HCT116 (cell line): ENCODE measurements around the gene DHX32. TPM values are rescaled to one million over a fixed set of nuclear protein-coding genes. Genes with fewer than 3 reads are reported as not detected.

Experiments
- ATAC-seq: fragments of 200-7000 bp; cut with Tn5 transposase; 2 replicates; pipeline ENCODE4 v1.9.1; 2020; ENCODE audit warnings: mild to moderate bottlenecking, moderate library complexity
- BruUV-seq: library from RNA; stranded (reverse); fragments of 400-500 nt; replicated peaks from 2 replicates; lab custom pipeline; 2021; lab: Mats Ljungman, UMichigan
- CTCF ChIA-PET: fragments of 300-600 bp; sonication (Branson Sonifier 250); formaldehyde crosslinking; loops from one replicate; lab custom pipeline; 2021; ENCODE audit warnings: antibody characterized with exemption; lab: Charles Lee
- POLR2A ChIA-PET: fragments of 300-600, 350-600 bp; sonication (Branson Sonifier 250); formaldehyde crosslinking; loops from one replicate; lab custom pipeline; 2021; ENCODE audit warnings: antibody characterized with exemption; lab: Charles Lee
- RAD21 ChIA-PET, 2 experiments: fragments of 300-600 bp; sonication (Branson Sonifier 250); formaldehyde crosslinking; loops; one replicate each; lab custom pipeline; 2023; ENCODE audit warnings: low total read pairs in 2 of 2; ENCODE audit not compliant: uncharacterized antibody in 2 of 2, unreplicated experiment in 2 of 2, low non-redundant PET in 1 of 2; lab: Charles Lee
- DNase-seq: peaks from one replicate; pipeline ENCODE4 v3.0.0-alpha.2; 2010; ENCODE audit warnings: low read depth, low spot score
- H2AFZ ChIP-seq: fragments of 200-600 bp; shearing (Covaris generic), sonication (generic); 2 replicates; pipeline ENCODE4 v1.6.1; 2017; ENCODE audit warnings: low read depth, mixed run types, mixed read lengths, antibody characterized with exemption, low read length; ENCODE audit not compliant: poor library complexity, severe bottlenecking
- H3K27ac ChIP-seq: 2 replicates; pipeline ENCODE4 v1.5.1; 2012; ENCODE audit warnings: low read depth, low read length
- H3K27me3 ChIP-seq: fragments of 200-600 bp; sonication (generic); 2 replicates; pipeline ENCODE4 v1.6.1; 2016; ENCODE audit warnings: mixed run types, low read length, mixed read lengths; ENCODE audit not compliant: insufficient read depth
- H3K36me3 ChIP-seq, 2 experiments: fragments of 200-500 bp in 1 of 2; fragments of 200-600 bp in 1 of 2; sonication (Bioruptor generic) in 1 of 2; sonication (generic) in 1 of 2; 2 replicates each; pipeline versions ENCODE4 v1.5.1 to v1.6.1; 2014 to 2016; ENCODE audit warnings: low read length in 2 of 2, inconsistent platforms in 1 of 2, mixed read lengths in 1 of 2, mixed run types in 1 of 2; ENCODE audit not compliant: insufficient read depth in 2 of 2, control insufficient read depth in 1 of 2
- H3K4me1 ChIP-seq, 2 experiments: fragments of 200-600 bp in 1 of 2; sonication (generic) in 1 of 2; 2 replicates each; pipeline versions ENCODE4 v1.5.1 to v1.6.1; 2012 to 2017; ENCODE audit warnings: low read length in 2 of 2, inconsistent platforms in 1 of 2, mild to moderate bottlenecking in 1 of 2, mixed read lengths in 1 of 2, mixed run types in 1 of 2, moderate library complexity in 1 of 2; ENCODE audit not compliant: insufficient read depth in 2 of 2, control insufficient read depth in 1 of 2
- H3K4me2 ChIP-seq: fragments of 200-600 bp; sonication (generic); 2 replicates; pipeline ENCODE4 v1.6.1; 2017; ENCODE audit warnings: mixed run types, low read length, mixed read lengths
- H3K4me3 ChIP-seq, 2 experiments: fragments of 200-600 bp in 1 of 2; sonication (generic) in 1 of 2; replicated peaks in 1 of 2; 2 replicates each; pipeline ENCODE4 v1.5.1; 2011 to 2016; ENCODE audit warnings: low read length in 2 of 2, control low read depth in 1 of 2, low read depth in 1 of 2, mild to moderate bottlenecking in 1 of 2, mixed read lengths in 1 of 2, mixed run types in 1 of 2
- H3K79me2 ChIP-seq: fragments of 200-600 bp; sonication (generic); 2 replicates; pipeline ENCODE4 v1.6.1; 2017; ENCODE audit warnings: mild to moderate bottlenecking, mixed run types, low read length, moderate library complexity, mixed read lengths; ENCODE audit not compliant: insufficient read depth
- H3K9ac ChIP-seq: fragments of 200-600 bp; sonication (generic); 2 replicates; pipeline ENCODE4 v1.6.1; 2016; ENCODE audit warnings: low read length, mixed read lengths
- H3K9me2 ChIP-seq: fragments of 200-600 bp; sonication (generic), shearing (Covaris generic); 2 replicates; pipeline ENCODE4 v1.6.1; 2017; ENCODE audit warnings: mixed run types, mild to moderate bottlenecking, moderate library complexity; ENCODE audit not compliant: insufficient read depth
- H3K9me3 ChIP-seq, 2 experiments: fragments of 200-500 bp in 1 of 2; fragments of 200-600 bp in 1 of 2; sonication (Bioruptor generic) in 1 of 2; sonication (generic) in 1 of 2; 2 replicates each; pipeline ENCODE4 v1.6.1; 2014 to 2017; ENCODE audit warnings: low read length in 2 of 2, mixed read lengths in 2 of 2, inconsistent platforms in 1 of 2, low read depth in 1 of 2, mild to moderate bottlenecking in 1 of 2, mixed run types in 1 of 2, moderate library complexity in 1 of 2; ENCODE audit not compliant: control insufficient read depth in 1 of 2, insufficient read depth in 1 of 2
- H4K20me1 ChIP-seq: fragments of 200-600 bp; sonication (generic), shearing (Covaris generic); 2 replicates; pipeline ENCODE4 v1.6.1; 2017; ENCODE audit warnings: mixed run types, mild to moderate bottlenecking, moderate library complexity; ENCODE audit not compliant: insufficient read depth
- ATF3 ChIP-seq: IDR thresholded peaks from 2 replicates; pipeline ENCODE4 v1.6.1; 2012
- CBX3 ChIP-seq: IDR thresholded peaks from 2 replicates; pipeline ENCODE4 v1.6.1; 2012; ENCODE audit warnings: low read depth
- CEBPB ChIP-seq: IDR thresholded peaks from 2 replicates; pipeline ENCODE4 v1.6.1; 2012; ENCODE audit warnings: low read depth
- CTCF ChIP-seq, 3 experiments: fragments of 200-600 bp in 1 of 3; sonication (generic) in 1 of 3; IDR thresholded peaks in 2 of 3; conservative IDR thresholded peaks in 1 of 3; 2 replicates each; pipeline ENCODE4 v1.5.1; 2012 to 2017; ENCODE audit warnings: low read depth in 2 of 3, low read length in 2 of 3, antibody characterized with exemption in 1 of 3, borderline replicate concordance in 1 of 3, control low read depth in 1 of 3, mild to moderate bottlenecking in 1 of 3, mixed read lengths in 1 of 3, mixed run types in 1 of 3, moderate library complexity in 1 of 3; ENCODE audit not compliant: insufficient read depth in 1 of 3
- EGR1 ChIP-seq: IDR thresholded peaks from 2 replicates; pipeline ENCODE4 v1.6.1; 2012; ENCODE audit warnings: low read depth
- ELF1 ChIP-seq: IDR thresholded peaks from 2 replicates; pipeline ENCODE4 v1.6.1; 2012; ENCODE audit warnings: low read depth, borderline replicate concordance
- EZH2 ChIP-seq: fragments of 200-600 bp; sonication (generic); IDR thresholded peaks from 2 replicates; pipeline ENCODE4 v1.6.1; 2017; ENCODE audit warnings: antibody characterized with exemption, mixed run types
- EZH2phosphoT487 ChIP-seq: fragments of 200-600 bp; IDR thresholded peaks from 2 replicates; pipeline ENCODE4 v1.6.1; 2018; ENCODE audit warnings: antibody characterized with exemption, borderline replicate concordance
- FOSL1 ChIP-seq: IDR thresholded peaks from 2 replicates; pipeline ENCODE4 v1.6.1; 2012; ENCODE audit warnings: low read depth
- MAX ChIP-seq: IDR thresholded peaks from 2 replicates; pipeline ENCODE4 v1.6.1; 2012
- POLR2A ChIP-seq: IDR thresholded peaks from 2 replicates; pipeline ENCODE4 v1.7.0; 2011; ENCODE audit warnings: borderline replicate concordance; ENCODE audit not compliant: insufficient read depth, insufficient read length; ENCODE audit errors: extremely low read depth
- POLR2AphosphoS5 ChIP-seq: IDR thresholded peaks from 2 replicates; pipeline ENCODE4 v1.6.1; 2011; ENCODE audit warnings: mild to moderate bottlenecking, low read depth, low read length, moderate library complexity
- SIN3A ChIP-seq: IDR thresholded peaks from 2 replicates; pipeline ENCODE4 v1.6.1; 2012; ENCODE audit warnings: low read depth
- SP1 ChIP-seq: IDR thresholded peaks from 2 replicates; pipeline ENCODE4 v1.6.1; 2012; ENCODE audit warnings: low read depth
- SRF ChIP-seq: IDR thresholded peaks from 2 replicates; pipeline ENCODE4 v1.6.1; 2012; ENCODE audit warnings: low read depth
- TCF7L2 ChIP-seq: IDR thresholded peaks from 2 replicates; pipeline ENCODE4 v1.7.0; 2011; ENCODE audit warnings: borderline replicate concordance, inconsistent platforms; ENCODE audit not compliant: insufficient read depth, insufficient read length; ENCODE audit errors: extremely low read depth
- YY1 ChIP-seq: IDR thresholded peaks from 2 replicates; pipeline ENCODE4 v1.6.1; 2011; ENCODE audit warnings: low read length, low read depth, moderate library complexity, mild to moderate bottlenecking; ENCODE audit not compliant: insufficient replicate concordance; ENCODE audit errors: extremely low read depth
- ZBTB33 ChIP-seq: IDR thresholded peaks from 2 replicates; pipeline ENCODE4 v1.6.1; 2011; ENCODE audit warnings: mild to moderate bottlenecking, low read length, moderate library complexity; ENCODE audit not compliant: insufficient replicate concordance; ENCODE audit errors: extremely low read depth
- ZNF274 ChIP-seq: fragments of 200-500 bp; sonication (Bioruptor generic); IDR thresholded peaks from 2 replicates; pipeline ENCODE4 v1.6.1; 2014; ENCODE audit warnings: mild to moderate bottlenecking, low read depth, low read length, inconsistent platforms
- intact Hi-C: fragments of 100-400 bp; cut with micrococcal nuclease; formaldehyde crosslinking; loops from 2 replicates; pipeline ENCODE4 v1.10.0; 2022
- total RNA-seq: library from RNA; stranded (reverse); gene quantifications from one replicate; pipeline ENCODE4 v1.2.1, GENCODE V29; 2021; ENCODE audit not compliant: unreplicated experiment

Gene DHX32
- total RNA-seq, 1 experiment from 2014 or later: 50.9 TPM

GRCh38 chr10:125792342-125793300 is 88.5 kb downstream of the DHX32 start:
- no peak for DNase-seq
- no peak overlapping the region for H3K9ac ChIP-seq
- peaks cover 0 to 10% of the 10 kb centered on the region in 2 experiments; a peak in 1 of 4 replicates for H3K36me3 ChIP-seq
- H3K4me3 ChIP-seq: no peak overlapping the region
- no peaks in the 10 kb centered on the region for H4K20me1 ChIP-seq
- H3K79me2 ChIP-seq: no peaks in the 10 kb centered on the region
- ChIA-PET RAD21 (no interaction called here), POLR2A (no interaction called here), CTCF (no interaction called here)
- H3K9me2 ChIP-seq: no peaks in the 10 kb centered on the region
- H3K27ac ChIP-seq: no peak overlapping the region
- H3K4me2 ChIP-seq: no peak overlapping the region
- no peaks in the 10 kb centered on the region for H3K27me3 ChIP-seq
- TF ChIP-seq POLR2AphosphoS5 (no peak), SIN3A (no peak), SP1 (no peak), EZH2phosphoT487 (no peak), EZH2 (no peak), POLR2A (no peak), FOSL1 (no peak), ZBTB33 (no peak), ATF3 (no peak), SRF (no peak), CBX3 (no peak), EGR1 (no peak), CEBPB (no peak), CTCF (IDR thresholded peaks at IDR 0.05 in 2 of 3, conservative IDR thresholded peaks at IDR 0.05 in 1 of 3; ENCODE audit: borderline replicate concordance in 1 of 3, insufficient read depth in 1 of 3, low read depth in 2 of 3, low read length in 2 of 3) (no peak), ZNF274 (no peak), TCF7L2 (no peak), YY1 (no peak), ELF1 (no peak), MAX (no peak)
- ATAC-seq: no peak
- H3K9me3 ChIP-seq: no peaks in the 10 kb centered on the region
- no TSS peak for BruUV-seq
- peaks cover 0 to 4% of the 10 kb centered on the region in 2 experiments; a peak in 1 of 4 replicates for H3K4me1 ChIP-seq
- no peak overlapping the region for H2AFZ ChIP-seq
- intact Hi-C loops: no loop called here
